Renal cortex interstitium (tissue), 11 donors: Measurements from ENCODE around the gene PDHX. TPM values are rescaled to one million over a fixed set of nuclear protein-coding genes. Genes with fewer than 3 reads are reported as not detected.
A peak's percentile ranks its signal among the peaks of the same experiment; 100 is the strongest.
"Not testable (repeated sequence)": the region's sequence is repeated elsewhere in the genome, so short reads cannot be mapped to it uniquely, and the experiment has no call there.

Source experiments
- DNase-seq, 11 donors: peaks; one replicate each; pipeline ENCODE4 v3.0.0-alpha.2; 2013; ENCODE audit warnings: low read depth in 9 of 11, low spot score in 4 of 11; ENCODE audit errors: extremely low read depth in 1 of 11
- polyA plus RNA-seq, 3 donors: library from polyadenylated mRNA; unstranded; fragments of 120-200 nt; gene quantifications; one replicate each; pipeline ENCODE4 v1.2.1, GENCODE V29; 2013; ENCODE audit not compliant: insufficient read length in 3 of 3

The PDHX gene
- polyA plus RNA-seq, 3 donors = 36.1 to 38.5 (median 37.3) TPM

DNA sequence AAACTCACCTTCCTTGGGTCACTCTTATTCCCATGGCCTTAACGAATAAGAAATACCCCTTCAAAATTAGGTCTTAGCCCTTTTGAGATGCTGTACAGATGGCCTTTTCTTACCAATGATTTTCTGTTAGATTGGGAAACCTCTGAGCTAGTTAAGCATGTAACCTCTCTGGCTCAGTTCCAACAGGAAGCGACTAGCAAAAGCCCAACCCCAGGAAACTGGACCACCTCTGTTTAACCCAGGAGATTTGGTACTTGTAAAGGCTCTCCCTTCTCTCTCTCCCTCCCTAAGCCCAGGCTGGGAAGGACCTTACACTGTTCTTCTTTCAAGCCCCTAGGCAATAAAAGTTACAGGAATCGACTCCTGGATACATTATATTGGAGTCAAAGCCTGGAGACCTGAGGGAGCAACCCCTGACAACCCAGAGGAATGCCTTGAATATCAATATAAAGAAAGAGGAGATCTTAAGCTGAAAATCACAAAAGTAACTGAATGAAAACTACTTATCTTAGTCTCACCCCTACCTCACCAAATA, 11.9 kb upstream of the PDHX start:
- no peak for DNase-seq

DNA sequence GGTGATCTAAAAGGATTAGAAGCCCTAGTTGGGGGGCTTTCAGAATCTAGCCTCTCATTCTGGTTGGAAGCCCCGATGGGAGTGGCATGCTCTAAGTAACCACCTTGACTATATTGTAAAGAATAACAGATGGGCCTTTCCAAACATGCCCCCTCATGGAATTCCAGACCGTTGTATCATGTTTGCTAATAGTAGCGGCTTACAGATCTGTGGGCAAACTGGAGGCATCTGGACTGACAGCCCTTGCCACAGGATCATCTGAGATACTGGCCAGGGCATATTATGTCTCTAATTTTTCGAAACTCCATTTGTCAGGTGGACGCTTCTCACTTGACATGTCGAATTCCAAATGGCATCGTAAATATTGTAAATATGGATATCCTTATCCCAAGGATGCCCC, 10.8 kb upstream of the PDHX start:
- DNase-seq = no peak

DNA sequence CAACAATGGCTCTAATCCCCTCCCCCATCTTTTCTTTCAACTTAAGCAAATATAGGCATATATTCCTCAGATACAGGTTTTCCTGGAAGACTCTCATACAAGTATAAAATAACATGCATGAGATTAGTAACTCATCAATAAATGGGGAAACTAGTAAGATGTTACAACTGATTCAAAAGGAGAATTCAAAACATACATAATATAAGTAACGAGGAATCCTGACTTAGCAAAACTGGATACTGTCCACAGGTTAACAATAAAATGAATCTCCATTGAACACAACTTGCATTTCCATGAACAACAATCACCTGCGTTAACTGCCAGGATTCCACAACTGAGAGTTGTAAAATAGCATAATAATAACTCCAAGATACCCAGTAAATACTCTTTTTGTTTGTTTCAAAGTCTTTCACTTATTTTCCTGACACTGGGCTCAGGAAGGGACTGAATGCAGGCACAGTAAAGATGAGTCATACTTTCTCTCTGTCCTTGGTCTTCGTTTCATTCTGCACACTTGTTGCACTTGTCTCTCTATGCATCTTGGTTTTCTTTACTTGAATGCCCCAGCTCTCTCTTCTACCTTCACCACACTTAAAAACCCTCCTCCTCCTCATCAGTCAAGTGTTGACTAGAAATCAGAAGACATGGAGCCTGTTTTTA, 8.4 kb upstream of the PDHX start:
- DNase-seq = no peak

DNA sequence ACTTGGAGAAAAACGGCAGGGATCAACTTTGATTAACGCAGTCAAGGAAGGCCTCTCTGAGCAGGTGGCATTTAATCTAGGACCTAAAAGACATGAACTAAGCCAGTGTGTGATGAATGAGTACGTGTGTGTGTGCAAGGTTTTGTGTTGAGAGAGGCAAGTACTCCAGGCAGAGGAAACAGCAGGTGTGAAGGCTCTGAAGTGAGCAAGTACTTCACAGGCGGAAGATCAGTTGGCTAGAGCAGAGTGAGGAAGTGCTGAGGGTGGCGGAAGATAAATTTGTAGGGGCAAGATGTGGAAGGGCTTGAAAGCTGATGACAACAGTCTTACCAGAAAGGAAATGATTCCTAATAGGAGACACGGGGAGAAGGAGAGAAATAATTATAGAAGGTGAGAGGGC, 7.0 kb upstream of the PDHX start:
- DNase-seq = no peak

- DNase-seq = no peak
Measured at GRCh38 chr11:34909955-34910354, 6.5 kb upstream of the PDHX start.

- DNase-seq = no peak
Measured at GRCh38 chr11:34910817-34911216, 5.6 kb upstream of the PDHX start.

DNA sequence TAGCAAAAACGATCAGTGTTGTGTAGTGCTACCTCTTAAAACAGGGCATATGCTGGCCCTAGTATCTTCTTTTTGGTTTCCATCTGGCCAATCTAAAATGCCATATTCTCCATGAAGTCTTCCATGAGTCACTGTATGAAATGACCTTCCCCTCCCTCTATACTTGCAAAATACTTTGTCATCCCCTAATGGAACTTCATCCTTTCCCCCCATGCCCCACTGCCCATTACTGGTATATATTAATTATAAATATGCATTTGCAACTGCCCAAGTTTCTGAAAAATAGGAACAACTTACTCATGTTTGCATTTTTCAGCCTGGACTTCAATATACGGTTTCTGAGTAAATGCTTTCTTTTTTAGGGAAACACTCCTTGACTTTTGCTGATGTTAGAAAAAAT, 4.7 kb upstream of the PDHX start:
- DNase-seq = no peak

GRCh38 chr11:34913556-34913955, 2.9 kb upstream of the PDHX start:
- DNase-seq = not testable (repeated sequence)

GRCh38 chr11:34915136-34916014, 1.0 kb upstream of the PDHX start:
- peak in 5 of 11 donors; percentile 14 to 38 (median 19) for DNase-seq

GRCh38 chr11:34916843-34917770, 689 bp downstream of the PDHX start:
- peak in 8 of 11 donors; percentile 7 to 41 (median 28) for DNase-seq

- DNase-seq = no peak
Measured at GRCh38 chr11:34921156-34921555, 4.7 kb downstream of the PDHX start.

GRCh38 chr11:34924714-34925113, 8.3 kb downstream of the PDHX start:
- no peak for DNase-seq

DNA sequence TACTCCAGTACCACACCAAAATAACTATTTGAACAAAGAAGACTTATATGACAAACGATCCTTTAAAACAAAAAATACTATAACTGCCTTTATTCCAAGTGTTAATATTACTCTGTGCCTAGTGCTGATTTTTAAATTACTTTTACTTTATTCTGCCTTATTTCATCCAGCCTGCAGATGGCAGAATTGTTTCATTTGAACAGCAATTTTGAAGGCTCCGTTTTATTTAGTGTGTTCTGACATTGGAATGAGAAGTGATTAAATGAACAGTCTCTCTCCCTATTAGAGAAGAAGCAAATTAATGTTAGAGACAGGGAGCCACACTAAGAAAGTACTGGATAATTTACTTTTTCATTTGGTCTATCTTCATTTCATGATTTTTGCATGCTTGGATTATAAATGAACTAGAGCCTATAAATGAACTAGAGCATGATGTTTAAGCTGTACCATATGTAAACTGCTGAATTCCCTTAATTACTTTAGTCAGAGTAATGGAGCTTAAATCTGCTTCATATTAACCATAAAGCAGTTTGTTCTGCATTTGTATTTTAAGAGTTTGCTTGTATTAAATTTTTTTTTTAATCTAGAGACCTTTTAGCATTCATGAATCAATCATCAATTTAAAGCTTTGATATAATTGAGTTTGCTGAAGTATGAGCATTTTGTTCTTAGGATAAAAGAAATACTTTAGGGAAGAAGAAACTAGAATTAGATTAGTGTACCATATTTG, 9.8 kb downstream of the PDHX start:
- peak in 6 of 11 donors; percentile 34 to 56 (median 46) for DNase-seq

DNA sequence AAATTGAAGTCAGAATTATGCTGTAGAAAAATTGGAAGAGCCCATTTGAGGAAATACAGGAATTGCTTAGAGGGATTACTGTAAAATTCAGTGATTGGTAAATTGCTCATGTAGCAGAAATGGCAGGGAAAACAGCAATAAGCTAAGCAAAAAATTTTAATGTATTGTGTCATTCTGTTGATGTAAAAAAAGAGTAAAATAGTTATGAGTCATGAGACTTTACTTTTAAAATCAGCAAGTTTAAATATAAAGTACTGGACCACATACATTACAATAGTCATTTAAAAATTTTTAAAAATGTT, 10.4 kb downstream of the PDHX start:
- DNase-seq = no peak

GRCh38 chr11:34928268-34928959, 12.0 kb downstream of the PDHX start:
- no peak for DNase-seq

DNA sequence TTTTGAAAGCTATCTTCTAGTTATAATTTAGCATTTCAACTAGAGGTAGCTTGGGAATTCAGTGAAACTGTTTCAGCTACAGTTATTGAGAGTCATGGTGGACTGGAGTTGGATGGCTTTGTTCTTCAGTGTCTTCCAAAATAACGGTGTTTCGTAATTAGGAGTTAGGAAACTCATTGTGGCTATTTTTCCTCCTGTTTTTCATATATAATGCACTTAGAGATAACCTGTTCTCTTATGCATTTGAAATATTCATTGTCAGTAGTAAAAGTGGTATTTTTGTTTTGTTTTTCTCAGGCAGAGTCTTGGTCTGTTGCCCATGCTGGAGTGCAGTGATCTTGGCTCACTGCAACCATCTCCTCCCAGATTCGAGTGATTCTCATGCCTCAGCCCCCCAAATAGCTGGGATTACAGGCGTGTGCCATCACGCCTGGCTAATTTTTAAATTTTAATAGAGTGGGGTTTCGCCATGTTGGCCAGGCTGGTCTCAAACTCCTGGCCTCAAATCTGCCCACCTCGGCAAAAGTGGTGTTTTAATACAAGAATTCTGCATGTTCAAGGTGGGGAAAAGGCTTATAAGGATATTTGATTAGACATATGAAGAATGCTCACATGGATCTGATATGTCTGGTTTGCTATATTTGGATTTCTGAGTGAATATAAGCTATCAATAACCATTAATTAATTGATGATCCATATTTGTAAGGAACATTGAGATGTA, 12.7 kb downstream of the PDHX start:
- DNase-seq = no peak
